Tibial nerve (tissue), 4 donors: Measurements from ENCODE around the gene THOC3. TPM values are rescaled to one million over a fixed set of nuclear protein-coding genes. Genes with fewer than 3 reads are reported as not detected.
"Not testable (repeated sequence)": the region's sequence is repeated elsewhere in the genome, so short reads cannot be mapped to it uniquely, and the experiment has no call there.

Experiments used
- DNase-seq, 2 donors: peaks; one replicate each; pipeline ENCODE4 v3.0.0-alpha.2; 2019; ENCODE audit warnings: low spot score in 2 of 2
- H3K27ac ChIP-seq, 4 donors: fragments of 200-600 bp; sonication (generic) in 3 of 4; one replicate each; pipeline ENCODE4 v1.5.1; 2017 to 2019; ENCODE audit warnings: mild to moderate bottlenecking in 1 of 4
- H3K27me3 ChIP-seq, 2 donors: fragments of 200-600 bp; sonication (generic) in 1 of 2; one replicate each; pipeline versions ENCODE4 v1.5.1 to v1.6.0; 2017 to 2019
- H3K36me3 ChIP-seq, 3 donors: fragments of 200-600 bp; sonication (generic); one replicate each; pipeline ENCODE4 v1.5.1; 2018 to 2019
- H3K4me1 ChIP-seq, 4 donors: fragments of 200-600 bp; sonication (generic) in 3 of 4; one replicate each; pipeline ENCODE4 v1.5.1; 2017 to 2019
- H3K4me3 ChIP-seq, 4 donors: fragments of 200-600 bp; sonication (generic) in 3 of 4; one replicate each; pipeline ENCODE4 v1.5.1; 2017 to 2019; ENCODE audit warnings: mild to moderate bottlenecking in 1 of 4, moderate library complexity in 1 of 4
- H3K9me3 ChIP-seq, 4 donors: fragments of 200-600 bp; sonication (generic) in 3 of 4; one replicate each; pipeline ENCODE4 v1.5.1; 2017 to 2019
- EP300 ChIP-seq, 2 donors: sonication (generic); formaldehyde crosslinking; IDR thresholded peaks; one replicate each; pipeline ENCODE4 v1.6.1; 2017; ENCODE audit warnings: antibody characterized with exemption in 2 of 2, mild to moderate bottlenecking in 1 of 2
- WGBS, 2 donors: methylation state at CpG; one replicate each; pipeline ENCODE4 v1.1.5; 2018; 5-methylcytosine and 5-hydroxymethylcytosine counted together
- total RNA-seq, 4 donors: library from RNA; depleted of rRNA; stranded (reverse); fragments of >200 nt; gene quantifications; one replicate each; pipeline ENCODE4 v1.1.0, GENCODE V29; 2016

The THOC3 gene, protein sequence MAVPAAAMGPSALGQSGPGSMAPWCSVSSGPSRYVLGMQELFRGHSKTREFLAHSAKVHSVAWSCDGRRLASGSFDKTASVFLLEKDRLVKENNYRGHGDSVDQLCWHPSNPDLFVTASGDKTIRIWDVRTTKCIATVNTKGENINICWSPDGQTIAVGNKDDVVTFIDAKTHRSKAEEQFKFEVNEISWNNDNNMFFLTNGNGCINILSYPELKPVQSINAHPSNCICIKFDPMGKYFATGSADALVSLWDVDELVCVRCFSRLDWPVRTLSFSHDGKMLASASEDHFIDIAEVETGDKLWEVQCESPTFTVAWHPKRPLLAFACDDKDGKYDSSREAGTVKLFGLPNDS
- 10 to 100 TPM; 21.6 to 37.0 (median 28.1) TPM for total RNA-seq

DNA sequence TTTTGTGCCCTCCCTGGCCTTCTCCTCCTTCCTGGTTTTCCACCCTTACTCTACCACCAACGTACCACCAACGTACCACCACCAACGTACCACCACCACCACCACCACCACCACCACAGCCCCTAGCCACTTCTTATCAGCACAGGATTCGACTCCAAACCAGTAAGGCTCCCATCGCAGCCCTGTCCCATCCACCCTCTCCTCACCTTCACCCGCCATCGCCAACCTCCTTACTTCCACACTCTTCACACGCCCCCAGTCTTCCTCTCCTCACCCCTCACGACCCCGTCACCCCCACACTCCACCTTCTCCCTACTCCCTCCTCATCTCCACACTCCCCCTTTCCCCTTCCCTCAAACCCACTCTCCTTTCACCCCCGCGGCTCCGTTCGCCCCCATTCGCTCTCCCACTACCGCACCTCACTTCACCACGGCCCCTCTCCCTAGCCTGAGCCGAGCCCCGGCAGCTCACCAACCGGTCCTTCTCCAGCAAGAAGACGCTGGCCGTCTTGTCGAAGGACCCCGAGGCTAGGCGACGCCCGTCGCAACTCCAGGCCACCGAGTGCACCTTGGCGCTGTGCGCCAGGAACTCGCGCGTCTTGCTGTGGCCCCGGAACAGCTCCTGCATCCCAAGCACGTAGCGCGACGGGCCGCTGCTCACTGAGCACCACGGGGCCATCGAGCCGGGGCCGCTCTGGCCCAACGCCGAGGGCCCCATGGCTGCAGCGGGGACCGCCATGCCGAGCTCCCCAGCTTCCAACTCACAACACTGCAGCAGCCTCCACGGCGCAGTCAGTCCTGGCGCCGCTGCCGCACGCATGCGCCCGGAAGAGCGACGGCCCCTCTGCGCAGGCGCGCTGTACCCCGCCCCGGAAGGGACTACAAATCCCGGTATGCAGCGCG is at the start of gene THOC3:
Gene THOC3 (minus strand): TSS at position 845 of the 902 bp plus-strand sequence. CDS start 107 bp downstream, at position 738.
- not testable (repeated sequence) for H3K9me3 ChIP-seq, H3K27me3 ChIP-seq, H3K36me3 ChIP-seq, H3K4me1 ChIP-seq
- TF ChIP-seq EP300 (IDR thresholded peaks at IDR 0.05): peak in 1 of 2 donors; percentile 45
- DNase-seq: peak in 1 of 2 donors; percentile 17
- 1% methylated on average over 26 to 34 of the region's 67 CpGs for WGBS, 2 donors
- H3K27ac ChIP-seq: peak within 1 kb of the TSS in 1 of 4 donors; percentile 45
- H3K4me3 ChIP-seq: peak within 1 kb of the TSS; percentile 57 to 96 (median 70)

DNA sequence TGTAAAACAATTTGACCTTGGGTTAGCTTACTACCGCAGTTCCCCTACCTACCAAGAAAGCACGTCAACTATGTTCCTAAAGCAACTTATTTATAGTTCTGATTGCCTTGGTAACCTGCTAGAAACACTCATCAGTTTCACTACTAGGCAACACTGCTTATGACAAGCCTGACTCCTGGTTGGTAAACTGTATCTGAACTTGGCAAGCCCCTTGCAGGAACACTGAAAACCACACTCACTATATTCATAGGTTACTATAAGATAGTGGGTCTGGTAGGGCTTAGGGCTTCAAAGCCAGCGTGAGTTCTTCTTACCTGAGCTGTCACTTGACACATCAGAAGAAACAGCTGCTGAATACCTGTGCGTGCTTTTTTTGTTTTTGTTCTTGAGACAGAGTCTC is 49.2 kb upstream of the THOC3 start:
- not testable (repeated sequence) for H3K4me3 ChIP-seq, DNase-seq, H3K27ac ChIP-seq, H3K4me1 ChIP-seq, H3K27me3 ChIP-seq, H3K9me3 ChIP-seq, H3K36me3 ChIP-seq
- no CpG with 5 or more reads among the region's 4 CpGs for WGBS, 2 donors

DNA sequence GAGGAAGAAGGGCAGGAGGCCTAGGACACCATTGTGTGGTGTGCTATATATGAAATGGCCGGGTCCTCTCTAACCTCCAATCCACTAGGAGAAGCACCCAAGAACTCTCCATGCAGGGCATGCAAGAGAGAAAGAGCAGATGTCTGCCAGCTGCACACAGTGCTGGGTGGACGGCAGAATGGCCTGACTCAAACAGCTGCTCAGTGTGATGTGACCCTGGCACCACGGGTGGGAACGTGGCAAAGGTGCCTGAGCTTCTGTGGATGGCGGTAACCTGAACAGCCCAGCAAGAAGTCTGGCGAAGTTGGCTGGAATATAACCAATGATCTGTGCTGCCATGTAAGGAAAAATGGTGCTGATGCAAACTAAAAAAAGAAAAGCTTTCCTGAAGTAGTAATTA is 46.2 kb upstream of the THOC3 start:
- H3K4me1 ChIP-seq, H3K27ac ChIP-seq, H3K27me3 ChIP-seq, H3K4me3 ChIP-seq, DNase-seq, H3K36me3 ChIP-seq, H3K9me3 ChIP-seq: not testable (repeated sequence)
- WGBS, 2 donors: 90% methylated on average over 5 of the region's 6 CpGs; no CpG with 5 or more reads in 1 of the 2 donors

DNA sequence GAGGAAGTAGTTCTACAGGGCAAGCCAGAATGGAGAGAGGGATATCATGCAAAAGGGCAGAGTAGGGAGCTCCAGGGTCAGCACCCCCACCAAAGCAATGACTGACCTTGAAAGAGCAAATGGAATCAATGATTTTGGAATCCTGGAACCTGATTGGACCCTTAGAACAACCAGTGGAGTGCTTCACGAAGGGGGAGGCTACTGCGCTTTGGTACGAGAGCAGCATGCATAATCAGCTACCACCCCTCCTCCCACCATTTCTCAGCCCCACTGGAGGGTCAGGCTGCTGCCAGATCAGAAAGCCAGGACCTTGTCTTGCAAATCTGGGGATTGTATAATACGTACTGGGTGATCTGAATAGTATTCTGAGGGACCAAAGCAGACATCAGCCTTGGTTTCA is 43.0 kb upstream of the THOC3 start:
- WGBS, 2 donors: 70 to 71% methylated on average over 4 of the region's 4 CpGs
- DNase-seq, H3K27ac ChIP-seq, H3K27me3 ChIP-seq, H3K4me1 ChIP-seq, H3K36me3 ChIP-seq, H3K4me3 ChIP-seq, H3K9me3 ChIP-seq: not testable (repeated sequence)

DNA sequence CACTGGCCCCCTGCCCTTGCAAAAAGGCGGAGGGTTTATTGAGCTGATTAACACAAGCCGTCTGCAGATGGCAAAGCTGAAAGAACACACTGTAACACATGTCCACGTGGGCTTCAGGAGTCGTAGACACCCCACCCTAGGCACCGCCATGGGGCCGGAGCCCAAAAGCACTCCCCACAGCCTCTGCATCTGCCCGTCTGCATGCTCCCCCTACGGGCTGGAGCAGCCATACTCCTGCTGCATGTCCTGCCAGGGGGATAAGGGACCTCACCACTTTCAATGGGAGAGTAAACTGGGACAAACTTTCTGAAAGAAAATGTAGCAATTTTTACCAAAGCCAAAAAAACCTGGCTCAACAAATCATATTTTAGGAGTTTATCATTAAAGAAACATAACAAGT is 42.1 kb upstream of the THOC3 start:
- not testable (repeated sequence) for H3K27ac ChIP-seq
- 62 to 75% methylated on average over 5 to 6 of the region's 8 CpGs for WGBS, 2 donors

DNA sequence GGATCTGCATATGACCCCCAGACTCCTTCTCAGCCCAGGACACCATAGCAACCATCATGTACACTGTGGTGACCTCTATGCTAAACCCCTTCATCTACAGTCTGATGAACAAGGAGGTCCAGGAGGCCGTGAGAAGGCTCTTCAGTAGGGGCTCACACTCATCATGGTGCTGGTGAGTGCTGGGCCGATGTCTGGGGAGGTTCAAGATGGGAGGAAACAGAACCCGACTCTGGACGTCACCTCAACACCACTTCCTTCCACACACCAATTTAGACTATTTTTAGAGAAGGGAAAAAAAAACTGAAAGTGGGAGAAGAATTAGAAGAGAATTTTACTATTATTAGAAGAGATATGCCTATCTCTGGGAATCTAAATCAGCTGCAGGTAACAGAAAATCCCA is 39.1 kb upstream of the THOC3 start:
- WGBS, 2 donors: 40% methylated on average over 1 of the region's 4 CpGs; no CpG with 5 or more reads in 1 of the 2 donors
- H3K27me3 ChIP-seq, H3K9me3 ChIP-seq, DNase-seq, H3K27ac ChIP-seq, H3K36me3 ChIP-seq, H3K4me1 ChIP-seq, H3K4me3 ChIP-seq: not testable (repeated sequence)

More for the DNA sequence above, 42.1 kb upstream of the THOC3 start:
- not testable (repeated sequence) for H3K4me3 ChIP-seq, DNase-seq, H3K27me3 ChIP-seq, H3K9me3 ChIP-seq, H3K4me1 ChIP-seq, H3K36me3 ChIP-seq

DNA sequence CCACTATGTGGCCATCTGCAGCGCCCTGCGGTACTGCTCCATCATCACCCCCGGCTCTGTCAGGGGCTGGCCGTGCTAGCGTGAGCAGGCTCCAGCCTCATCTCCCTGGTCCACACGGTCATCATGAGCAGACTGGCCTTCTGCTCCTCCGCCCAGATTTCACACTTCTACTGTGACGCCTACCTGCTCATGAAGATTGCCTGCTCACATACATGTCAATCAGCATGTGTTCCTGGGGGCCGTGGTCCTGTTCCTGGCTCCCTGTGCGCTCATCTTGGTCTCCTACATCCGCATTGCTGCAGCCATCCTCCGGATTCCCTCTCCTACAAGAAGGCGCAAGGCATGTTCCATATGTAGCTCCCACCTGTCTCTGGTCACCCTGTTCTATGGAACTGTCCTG is 38.7 kb upstream of the THOC3 start:
- not testable (repeated sequence) for H3K27me3 ChIP-seq, H3K4me1 ChIP-seq, DNase-seq, H3K4me3 ChIP-seq, H3K9me3 ChIP-seq, H3K36me3 ChIP-seq, H3K27ac ChIP-seq
- 92 to 94% methylated on average over 9 to 11 of the region's 13 CpGs for WGBS, 2 donors

DNA sequence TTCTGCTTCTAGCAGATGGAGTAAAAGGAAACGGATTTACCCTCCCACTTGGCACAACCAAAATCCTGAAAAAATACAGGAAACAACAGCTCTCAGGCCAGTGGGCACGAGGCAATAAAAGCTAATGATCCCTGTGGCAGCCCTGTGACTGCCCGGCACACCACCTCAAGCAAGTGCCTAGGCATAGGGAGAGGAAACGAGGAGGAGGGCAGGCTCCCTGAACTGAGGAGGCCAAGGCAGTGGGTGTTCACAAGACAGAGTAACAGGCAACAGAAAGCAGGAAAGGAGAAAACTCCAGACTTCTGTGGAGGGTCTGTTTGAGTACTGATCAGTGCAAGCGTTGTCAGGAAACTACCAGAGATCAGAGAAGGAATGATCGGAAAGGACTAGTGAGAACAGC is 29.9 kb upstream of the THOC3 start:
- WGBS, 2 donors: 0 to 16% methylated on average over 1 to 2 of the region's 6 CpGs
- not testable (repeated sequence) for H3K4me1 ChIP-seq, H3K27me3 ChIP-seq, H3K36me3 ChIP-seq, H3K9me3 ChIP-seq, DNase-seq, H3K4me3 ChIP-seq, H3K27ac ChIP-seq

DNA sequence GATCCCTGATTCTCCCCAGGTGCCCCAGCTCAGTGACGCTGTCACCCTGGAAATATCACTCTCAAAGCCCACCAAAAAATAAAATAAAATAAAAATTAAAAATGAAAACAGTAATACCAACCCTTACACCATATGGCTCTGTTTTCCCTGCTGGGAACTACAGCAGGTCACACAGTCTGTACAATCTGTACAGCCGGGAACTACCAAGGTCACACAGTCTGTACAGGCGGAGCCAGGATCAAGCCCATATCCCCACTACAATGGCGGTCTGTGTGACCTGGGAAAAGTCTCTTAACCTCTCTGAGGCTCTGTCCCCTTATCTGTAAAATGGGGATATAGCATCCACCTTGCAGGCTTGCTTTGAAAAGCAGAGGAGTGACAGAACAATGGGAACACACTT is 29.4 kb upstream of the THOC3 start:
- WGBS, 2 donors: no CpG with 5 or more reads among the region's 4 CpGs
- H3K36me3 ChIP-seq, H3K27me3 ChIP-seq, H3K9me3 ChIP-seq, H3K27ac ChIP-seq, DNase-seq, H3K4me1 ChIP-seq, H3K4me3 ChIP-seq: not testable (repeated sequence)

DNA sequence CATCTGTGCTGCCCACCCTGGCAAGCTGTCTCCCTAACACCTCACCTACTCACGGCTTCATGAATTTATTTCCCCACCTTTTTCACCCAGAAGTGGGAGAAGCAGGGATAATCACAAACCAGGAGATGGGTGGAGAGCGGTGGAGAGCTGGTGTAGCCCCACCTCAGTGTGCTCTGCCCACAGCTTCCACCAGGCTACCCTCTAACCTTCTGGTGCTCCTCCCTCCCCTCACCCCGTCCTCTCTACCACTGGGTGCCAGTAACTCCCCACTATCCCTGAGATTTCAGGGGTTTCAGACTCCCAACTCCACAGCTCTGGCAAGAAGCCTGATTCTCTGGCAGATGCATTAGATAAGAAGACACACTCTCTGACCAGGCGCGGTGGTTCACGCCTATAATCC is 28.7 kb upstream of the THOC3 start:
- not testable (repeated sequence) for H3K27ac ChIP-seq, H3K27me3 ChIP-seq, H3K9me3 ChIP-seq, DNase-seq, H3K4me1 ChIP-seq, H3K36me3 ChIP-seq, H3K4me3 ChIP-seq
- WGBS, 2 donors: no CpG with 5 or more reads among the region's 6 CpGs

DNA sequence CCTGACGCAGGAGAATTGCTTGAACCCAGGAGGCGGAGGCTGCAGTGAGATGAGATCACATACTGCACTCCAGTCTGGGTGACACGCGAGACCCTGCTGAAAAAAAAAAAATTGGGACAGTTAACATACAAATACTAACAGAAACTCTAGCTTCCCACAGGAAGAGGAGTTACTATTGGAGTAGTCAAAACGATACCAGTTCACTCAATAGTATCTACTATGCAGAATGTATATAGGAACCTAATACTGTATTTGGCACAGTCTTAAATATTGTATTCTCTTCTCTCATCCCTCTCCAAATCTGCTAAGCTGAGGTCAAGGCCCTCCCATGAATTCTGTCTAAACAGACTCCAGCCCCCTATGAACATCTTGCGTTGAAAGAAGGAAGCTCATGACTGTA is 27.4 kb upstream of the THOC3 start:
- H3K9me3 ChIP-seq, H3K36me3 ChIP-seq, DNase-seq, H3K27me3 ChIP-seq, H3K4me1 ChIP-seq, H3K4me3 ChIP-seq, H3K27ac ChIP-seq: not testable (repeated sequence)
- no CpG with 5 or more reads among the region's 6 CpGs for whole genome bisulfite sequencing, 2 donors

DNA sequence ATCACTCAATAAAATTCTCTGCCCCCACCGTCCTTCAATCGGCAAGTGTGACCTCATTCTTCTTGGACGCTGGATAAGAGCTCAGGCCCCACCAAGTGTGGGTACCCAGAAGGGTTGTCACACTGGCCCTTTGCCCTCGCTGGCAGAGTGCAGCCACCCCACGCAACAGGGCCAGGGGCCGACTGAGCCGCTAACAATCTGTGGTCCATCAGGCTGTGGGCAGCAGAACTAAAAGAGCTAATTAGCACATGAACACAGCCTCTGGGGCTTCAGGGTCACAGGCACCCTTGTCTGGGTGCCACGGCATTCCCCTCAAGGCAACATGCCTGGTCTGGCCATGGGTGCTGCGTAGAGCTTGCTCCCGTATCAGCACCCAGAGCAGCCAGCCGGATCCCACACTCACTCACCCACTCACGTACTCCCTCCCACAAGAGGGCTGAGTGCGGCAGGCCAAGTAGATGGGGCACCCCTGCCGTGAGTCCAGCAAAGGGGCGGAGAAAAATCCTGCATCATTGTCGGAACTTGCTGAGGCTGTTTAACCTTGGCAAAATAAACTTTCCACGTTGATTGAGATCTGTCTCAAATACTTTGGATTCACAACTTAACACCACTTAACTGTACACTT is 11.4 kb upstream of the THOC3 start:
- H3K4me3 ChIP-seq, H3K27ac ChIP-seq, DNase-seq, H3K36me3 ChIP-seq, H3K9me3 ChIP-seq, H3K4me1 ChIP-seq, H3K27me3 ChIP-seq: not testable (repeated sequence)
- 69% methylated on average over 5 of the region's 17 CpGs; no CpG with 5 or more reads in 1 of the 2 donors for WGBS, 2 donors

DNA sequence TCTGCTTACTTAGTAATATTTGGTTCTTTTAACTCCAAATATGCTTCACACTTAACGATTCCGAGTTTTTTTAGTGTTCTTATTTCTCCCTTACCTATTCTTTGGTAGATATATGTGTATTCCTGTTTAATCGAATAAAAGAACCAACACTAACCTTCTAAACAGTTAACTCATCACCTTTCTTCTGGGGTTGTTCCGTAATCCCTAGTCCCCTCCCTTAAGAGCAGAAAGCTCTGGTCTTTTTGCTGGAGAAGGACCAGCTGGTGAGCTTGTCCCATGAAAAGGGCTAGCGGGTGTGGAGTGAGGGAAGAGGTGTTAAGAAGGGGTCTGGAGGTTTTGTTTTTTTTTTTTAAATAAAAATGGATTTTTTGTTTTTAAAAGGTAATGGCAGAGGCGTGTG is 266 bp upstream of the THOC3 start:
- WGBS, 2 donors: 7 to 8% methylated on average over 4 to 5 of the region's 6 CpGs
- H3K36me3 ChIP-seq, H3K27ac ChIP-seq: not testable (repeated sequence)

More for the DNA sequence above, 266 bp upstream of the THOC3 start:
- H3K4me1 ChIP-seq, DNase-seq, H3K27me3 ChIP-seq, H3K9me3 ChIP-seq: not testable (repeated sequence)
- H3K4me3 ChIP-seq: peak overlapping the region; percentile 57 to 96 (median 70)
